ENCODE results near the gene CNNM3. TPM values are rescaled to one million over a fixed set of nuclear protein-coding genes. Genes with fewer than 3 reads are reported as not detected.

Gene CNNM3
- total RNA-seq, 1 donor from 2014 or later, result 16.5 TPM

GRCh38 chr2:96848264-96848663, 32.2 kb downstream of the CNNM3 start:
- H3K27ac ChIP-seq, result no peak overlapping the region
- intact Hi-C loops (cut with DNase I), result no loop called here
- H3K4me3 ChIP-seq, result no peak overlapping the region
- no peaks in the 10 kb centered on the region for H3K27me3 ChIP-seq
- peaks cover 0 to 51% of the 10 kb centered on the region in 2 donors for H3K36me3 ChIP-seq
- no peaks in the 10 kb centered on the region for H3K9me3 ChIP-seq
- no peaks in the 10 kb centered on the region for H3K4me1 ChIP-seq
- no peak for DNase-seq (ENCODE audit: extremely low spot score in 2 of 2)
- TF ChIP-seq POLR2A (IDR thresholded peaks at IDR 0.05) (no peak), CTCF (IDR thresholded peaks at IDR 0.05) (no peak), POLR2AphosphoS5 (IDR thresholded peaks at IDR 0.05; ENCODE audit: insufficient read depth in 1 of 2, low read depth in 1 of 2) (no peak)

- Histone ChIP-seq H3K4me1 (peaks cover 22% of the 10 kb centered on the region), H3K27ac (no peak overlapping the region), H3K9me3 (no peaks in the 10 kb centered on the region), H3K36me3 (peaks cover 0 to 62% of the 10 kb centered on the region in 2 donors), H3K4me3 (no peak overlapping the region), H3K27me3 (no peaks in the 10 kb centered on the region)
- TF ChIP-seq POLR2AphosphoS5 (IDR thresholded peaks at IDR 0.05; ENCODE audit: insufficient read depth in 1 of 2, low read depth in 1 of 2) (no peak), POLR2A (IDR thresholded peaks at IDR 0.05) (no peak), CTCF (IDR thresholded peaks at IDR 0.05) (no peak)
- intact Hi-C loops (cut with DNase I), result loop anchor here (10.0 kb wide), 1 partner anchor 218 kb away; the partner anchor contains the start of gene KANSL3
- DNase-seq (ENCODE audit: extremely low spot score in 2 of 2), result no peak
Observed at GRCh38 chr2:96852667-96853066, 36.6 kb downstream of the CNNM3 start.

GRCh38 chr2:96853321-96853720, 37.3 kb downstream of the CNNM3 start:
- Histone ChIP-seq H3K4me3 (no peak overlapping the region), H3K27ac (no peak overlapping the region), H3K4me1 (peaks cover 22% of the 10 kb centered on the region), H3K36me3 (peaks cover 0 to 55% of the 10 kb centered on the region in 2 donors), H3K27me3 (no peaks in the 10 kb centered on the region), H3K9me3 (no peaks in the 10 kb centered on the region)
- no peak for DNase-seq (ENCODE audit: extremely low spot score in 2 of 2)
- intact Hi-C loops (cut with DNase I), result loop anchor here (10.0 kb wide), 1 partner anchor 219 kb away; the partner anchor contains the start of gene KANSL3
- TF ChIP-seq CTCF (IDR thresholded peaks at IDR 0.05) (no peak), POLR2A (IDR thresholded peaks at IDR 0.05) (no peak), POLR2AphosphoS5 (IDR thresholded peaks at IDR 0.05; ENCODE audit: insufficient read depth in 1 of 2, low read depth in 1 of 2) (no peak)

- H3K4me1 ChIP-seq, result peaks cover 49% of the 10 kb centered on the region
- peaks cover 0 to 41% of the 10 kb centered on the region in 2 donors for H3K36me3 ChIP-seq
- H3K9me3 ChIP-seq, result no peaks in the 10 kb centered on the region
- TF ChIP-seq POLR2AphosphoS5 (IDR thresholded peaks at IDR 0.05; ENCODE audit: insufficient read depth in 1 of 2, low read depth in 1 of 2) (no peak), POLR2A (IDR thresholded peaks at IDR 0.05) (no peak), CTCF (IDR thresholded peaks at IDR 0.05) (no peak)
- intact Hi-C loops (cut with DNase I), result loop anchor here (10.0 kb wide), 1 partner anchor 222 kb away; the partner anchor contains the start of gene KANSL3
- peak overlapping the region; percentile 63 to 87 for H3K4me3 ChIP-seq
- no peaks in the 10 kb centered on the region for H3K27me3 ChIP-seq
- H3K27ac ChIP-seq, result peak overlapping the region; percentile 79
- DNase-seq (ENCODE audit: extremely low spot score in 2 of 2), result no peak
Observed at GRCh38 chr2:96856776-96857666, 41.0 kb downstream of the CNNM3 start.
